T-helper 1 cell treated with Interleukin-12 subunit alpha and Interleukin-12 subunit beta and Interleukin-4 antibody, amounts not matched to agents 30 μg/mL and 1 μg/mL, for 36 hours (primary cell): ENCODE measurements around the gene SIAH3.
"Not testable (repeated sequence)": the region's sequence is repeated elsewhere in the genome, so short reads cannot be mapped to it uniquely, and the experiment has no call there.

ENCODE experiments used
- H3K27ac Mint-ChIP-seq: one replicate; pipeline ENCODE4 v1.8.0; 2021; ENCODE audit warnings: mild to moderate bottlenecking, mixed read lengths
- H3K27me3 Mint-ChIP-seq: one replicate; pipeline ENCODE4 v1.8.0; 2021; ENCODE audit warnings: low read depth, mixed read lengths
- H3K36me3 Mint-ChIP-seq: one replicate; pipeline ENCODE4 v1.8.0; 2021; ENCODE audit warnings: low read depth, mixed read lengths
- H3K4me1 Mint-ChIP-seq: one replicate; pipeline ENCODE4 v1.8.0; 2021; ENCODE audit warnings: low read depth, mixed read lengths
- H3K4me3 Mint-ChIP-seq: one replicate; pipeline ENCODE4 v1.8.0; 2021; ENCODE audit warnings: mild to moderate bottlenecking, moderate library complexity, mixed read lengths
- H3K9me3 Mint-ChIP-seq: one replicate; pipeline ENCODE4 v1.8.0; 2021; ENCODE audit warnings: mixed read lengths

SIAH3 gene

GRCh38 chr13:45773236-45773635 is 78.3 kb downstream of the SIAH3 start:
- Mint-ChIP-seq H3K36me3 (no peaks in the 10 kb centered on the region), H3K9me3 (no peaks in the 10 kb centered on the region), H3K4me1 (peaks cover 2% of the 10 kb centered on the region), H3K27ac (no peak overlapping the region), H3K4me3 (no peak overlapping the region), H3K27me3 (peaks cover 3% of the 10 kb centered on the region)

- Mint-ChIP-seq H3K27me3 (peaks cover 3% of the 10 kb centered on the region), H3K27ac (no peak overlapping the region), H3K9me3 (no peaks in the 10 kb centered on the region), H3K4me1 (peaks cover 2% of the 10 kb centered on the region), H3K4me3 (no peak overlapping the region), H3K36me3 (no peaks in the 10 kb centered on the region)
These were observed 80.7 kb downstream of the SIAH3 start for GRCh38 chr13:45770886-45771285.

GRCh38 chr13:45768656-45769479 is 82.7 kb downstream of the SIAH3 start:
- H3K36me3 Mint-ChIP-seq, result no peaks in the 10 kb centered on the region
- H3K4me1 Mint-ChIP-seq, result peaks cover 2% of the 10 kb centered on the region
- H3K27ac Mint-ChIP-seq, result no peak overlapping the region
- H3K27me3 Mint-ChIP-seq, result peaks cover 14% of the 10 kb centered on the region
- no peak overlapping the region for H3K4me3 Mint-ChIP-seq
- no peaks in the 10 kb centered on the region for H3K9me3 Mint-ChIP-seq

- Mint-ChIP-seq H3K9me3 (no peaks in the 10 kb centered on the region), H3K27ac (no peak overlapping the region), H3K4me3 (no peak overlapping the region), H3K27me3 (peaks cover 20% of the 10 kb centered on the region), H3K4me1 (peaks cover 2% of the 10 kb centered on the region), H3K36me3 (no peaks in the 10 kb centered on the region)
These were observed 86.1 kb downstream of the SIAH3 start for GRCh38 chr13:45765464-45765863.

GRCh38 chr13:45763419-45763818 is 88.1 kb downstream of the SIAH3 start:
- Mint-ChIP-seq H3K4me1 (peaks cover under 1% of the 10 kb centered on the region), H3K27ac (no peak overlapping the region), H3K9me3 (no peaks in the 10 kb centered on the region), H3K36me3 (no peaks in the 10 kb centered on the region), H3K4me3 (no peak overlapping the region), H3K27me3 (peaks cover 18% of the 10 kb centered on the region)

- peaks cover 19% of the 10 kb centered on the region for H3K9me3 Mint-ChIP-seq
- not testable (repeated sequence) for H3K4me3 Mint-ChIP-seq, H3K4me1 Mint-ChIP-seq, H3K36me3 Mint-ChIP-seq, H3K27ac Mint-ChIP-seq, H3K27me3 Mint-ChIP-seq
These were observed 94.0 kb downstream of the SIAH3 start for GRCh38 chr13:45757589-45757988.

GRCh38 chr13:45756498-45756897 is 95.1 kb downstream of the SIAH3 start:
- H3K27me3 Mint-ChIP-seq, H3K36me3 Mint-ChIP-seq, H3K4me1 Mint-ChIP-seq, H3K27ac Mint-ChIP-seq, H3K4me3 Mint-ChIP-seq: not testable (repeated sequence)
- peaks cover 19% of the 10 kb centered on the region for H3K9me3 Mint-ChIP-seq

- Mint-ChIP-seq H3K36me3 (no peaks in the 10 kb centered on the region), H3K4me1 (no peaks in the 10 kb centered on the region), H3K27me3 (no peaks in the 10 kb centered on the region), H3K9me3 (peaks cover 12% of the 10 kb centered on the region), H3K4me3 (no peak overlapping the region), H3K27ac (no peak overlapping the region)
These were observed 99.0 kb downstream of the SIAH3 start for GRCh38 chr13:45752510-45752909.

GRCh38 chr13:45751885-45752284 is 99.7 kb downstream of the SIAH3 start:
- H3K36me3 Mint-ChIP-seq, result no peaks in the 10 kb centered on the region

GRCh38 chr13:45750566-45750965 is 101.0 kb downstream of the SIAH3 start:
- Mint-ChIP-seq H3K9me3 (peaks cover 4% of the 10 kb centered on the region), H3K27ac (no peak overlapping the region), H3K27me3 (no peaks in the 10 kb centered on the region), H3K36me3 (no peaks in the 10 kb centered on the region), H3K4me3 (no peak overlapping the region), H3K4me1 (no peaks in the 10 kb centered on the region)

More at GRCh38 chr13:45751885-45752284, 99.7 kb downstream of the SIAH3 start:
- Mint-ChIP-seq H3K9me3 (peaks cover 6% of the 10 kb centered on the region), H3K4me3 (no peak overlapping the region), H3K27me3 (no peaks in the 10 kb centered on the region), H3K4me1 (no peaks in the 10 kb centered on the region), H3K27ac (no peak overlapping the region)

GRCh38 chr13:45748941-45749759 is 102.4 kb downstream of the SIAH3 start:
- no peaks in the 10 kb centered on the region for H3K4me1 Mint-ChIP-seq
- H3K27me3 Mint-ChIP-seq, result no peaks in the 10 kb centered on the region
- no peaks in the 10 kb centered on the region for H3K9me3 Mint-ChIP-seq
- no peaks in the 10 kb centered on the region for H3K36me3 Mint-ChIP-seq
- H3K27ac Mint-ChIP-seq, result no peak overlapping the region
- no peak overlapping the region for H3K4me3 Mint-ChIP-seq

- no peaks in the 10 kb centered on the region for H3K9me3 Mint-ChIP-seq
- H3K27me3 Mint-ChIP-seq, result no peaks in the 10 kb centered on the region
- H3K36me3 Mint-ChIP-seq, result no peaks in the 10 kb centered on the region
- no peaks in the 10 kb centered on the region for H3K4me1 Mint-ChIP-seq
- no peak overlapping the region for H3K27ac Mint-ChIP-seq
- no peak overlapping the region for H3K4me3 Mint-ChIP-seq
These were observed 104.5 kb downstream of the SIAH3 start for GRCh38 chr13:45747071-45747470.

- no peaks in the 10 kb centered on the region for H3K36me3 Mint-ChIP-seq
- H3K27me3 Mint-ChIP-seq, result peaks cover 4% of the 10 kb centered on the region
These were observed 106.6 kb downstream of the SIAH3 start for GRCh38 chr13:45744979-45745378.

GRCh38 chr13:45742985-45743384 is 108.6 kb downstream of the SIAH3 start:
- H3K36me3 Mint-ChIP-seq, result no peaks in the 10 kb centered on the region
- H3K27me3 Mint-ChIP-seq, result peaks cover 4% of the 10 kb centered on the region
- H3K4me3 Mint-ChIP-seq, result no peak overlapping the region
- H3K27ac Mint-ChIP-seq, result no peak overlapping the region
- H3K9me3 Mint-ChIP-seq, result no peaks in the 10 kb centered on the region
- no peaks in the 10 kb centered on the region for H3K4me1 Mint-ChIP-seq

More at GRCh38 chr13:45744979-45745378, 106.6 kb downstream of the SIAH3 start:
- no peak overlapping the region for H3K4me3 Mint-ChIP-seq
- no peaks in the 10 kb centered on the region for H3K4me1 Mint-ChIP-seq
- H3K9me3 Mint-ChIP-seq, result no peaks in the 10 kb centered on the region
- H3K27ac Mint-ChIP-seq, result no peak overlapping the region

- Mint-ChIP-seq H3K4me3 (no peak overlapping the region), H3K27me3 (peaks cover 4% of the 10 kb centered on the region), H3K4me1 (no peaks in the 10 kb centered on the region), H3K36me3 (no peaks in the 10 kb centered on the region), H3K9me3 (no peaks in the 10 kb centered on the region), H3K27ac (no peak overlapping the region)
These were observed 114.0 kb downstream of the SIAH3 start for GRCh38 chr13:45737571-45738017.
